GM19372 (cell line): ENCODE data around the gene CHRNB1.
A peak's percentile ranks its signal among the peaks of the same experiment; 100 is the strongest.

Source experiments
- ATAC-seq: cut with Tn5 transposase; IDR thresholded peaks from one replicate; pipeline ENCODE4 v1.9.1; 2021; ENCODE audit warnings: mild to moderate bottlenecking, low read depth, moderate library complexity; ENCODE audit not compliant: unreplicated experiment

The CHRNB1 gene

GRCh38 chr17:7414837-7415236 lies 30.0 kb upstream of the CHRNB1 start:
- no peak for ATAC-seq

DNA sequence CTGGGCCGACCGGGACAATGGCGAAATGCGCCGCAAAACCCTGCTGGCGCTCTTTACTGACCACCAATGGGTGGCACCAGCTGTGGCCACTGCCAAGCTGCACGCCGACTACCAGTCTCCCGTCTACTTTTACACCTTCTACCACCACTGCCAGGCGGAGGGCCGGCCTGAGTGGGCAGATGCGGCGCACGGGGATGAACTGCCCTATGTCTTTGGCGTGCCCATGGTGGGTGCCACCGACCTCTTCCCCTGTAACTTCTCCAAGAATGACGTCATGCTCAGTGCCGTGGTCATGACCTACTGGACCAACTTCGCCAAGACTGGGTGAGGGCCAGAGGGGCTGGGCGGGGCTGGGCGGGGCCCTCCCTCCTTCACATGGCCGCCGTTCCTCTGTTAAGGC lies 29.1 kb upstream of the CHRNB1 start:
- no peak for ATAC-seq

GRCh38 chr17:7416323-7416722 lies 28.5 kb upstream of the CHRNB1 start:
- no peak for ATAC-seq

DNA sequence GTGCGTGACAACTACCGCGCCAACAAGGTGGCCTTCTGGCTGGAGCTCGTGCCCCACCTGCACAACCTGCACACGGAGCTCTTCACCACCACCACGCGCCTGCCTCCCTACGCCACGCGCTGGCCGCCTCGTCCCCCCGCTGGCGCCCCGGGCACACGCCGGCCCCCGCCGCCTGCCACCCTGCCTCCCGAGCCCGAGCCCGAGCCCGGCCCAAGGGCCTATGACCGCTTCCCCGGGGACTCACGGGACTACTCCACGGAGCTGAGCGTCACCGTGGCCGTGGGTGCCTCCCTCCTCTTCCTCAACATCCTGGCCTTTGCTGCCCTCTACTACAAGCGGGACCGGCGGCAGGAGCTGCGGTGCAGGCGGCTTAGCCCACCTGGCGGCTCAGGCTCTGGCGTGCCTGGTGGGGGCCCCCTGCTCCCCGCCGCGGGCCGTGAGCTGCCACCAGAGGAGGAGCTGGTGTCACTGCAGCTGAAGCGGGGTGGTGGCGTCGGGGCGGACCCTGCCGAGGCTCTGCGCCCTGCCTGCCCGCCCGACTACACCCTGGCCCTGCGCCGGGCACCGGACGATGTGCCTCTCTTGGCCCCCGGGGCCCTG lies 27.7 kb upstream of the CHRNB1 start:
- ATAC-seq = no peak

DNA sequence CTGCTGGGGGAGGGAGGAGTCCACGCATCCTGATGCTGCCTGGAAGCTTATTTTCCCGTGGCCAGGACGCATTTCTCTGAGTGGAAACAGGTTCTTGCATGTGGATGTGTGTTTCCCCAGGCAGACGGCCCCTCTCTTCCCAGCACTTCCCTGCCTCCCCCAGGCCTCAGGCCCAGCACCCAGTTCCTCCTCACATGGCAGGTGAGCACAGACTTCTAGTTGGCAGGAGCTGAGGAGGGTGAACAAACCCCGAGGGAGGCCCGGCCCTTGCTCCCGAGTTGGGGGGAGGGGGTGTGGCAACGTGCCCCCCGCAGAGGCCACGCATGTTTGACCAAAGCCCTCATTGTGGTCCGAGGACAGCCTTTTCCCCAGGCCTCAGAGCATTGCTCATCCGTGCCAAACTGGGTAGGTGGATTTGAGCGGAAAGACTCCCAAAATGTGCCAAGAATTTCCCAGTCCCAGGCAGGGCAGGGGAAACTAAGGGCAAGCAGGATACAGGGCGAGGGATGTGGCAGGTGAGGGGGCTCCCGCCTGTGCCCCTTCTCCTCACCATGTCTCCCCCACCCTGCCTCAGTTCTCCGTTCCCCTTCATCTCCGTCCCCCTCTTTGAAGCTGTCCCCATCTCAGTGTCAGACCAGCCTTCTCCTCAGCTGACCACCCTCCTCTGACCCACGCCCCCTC lies 26.2 kb upstream of the CHRNB1 start:
- ATAC-seq = no peak

DNA sequence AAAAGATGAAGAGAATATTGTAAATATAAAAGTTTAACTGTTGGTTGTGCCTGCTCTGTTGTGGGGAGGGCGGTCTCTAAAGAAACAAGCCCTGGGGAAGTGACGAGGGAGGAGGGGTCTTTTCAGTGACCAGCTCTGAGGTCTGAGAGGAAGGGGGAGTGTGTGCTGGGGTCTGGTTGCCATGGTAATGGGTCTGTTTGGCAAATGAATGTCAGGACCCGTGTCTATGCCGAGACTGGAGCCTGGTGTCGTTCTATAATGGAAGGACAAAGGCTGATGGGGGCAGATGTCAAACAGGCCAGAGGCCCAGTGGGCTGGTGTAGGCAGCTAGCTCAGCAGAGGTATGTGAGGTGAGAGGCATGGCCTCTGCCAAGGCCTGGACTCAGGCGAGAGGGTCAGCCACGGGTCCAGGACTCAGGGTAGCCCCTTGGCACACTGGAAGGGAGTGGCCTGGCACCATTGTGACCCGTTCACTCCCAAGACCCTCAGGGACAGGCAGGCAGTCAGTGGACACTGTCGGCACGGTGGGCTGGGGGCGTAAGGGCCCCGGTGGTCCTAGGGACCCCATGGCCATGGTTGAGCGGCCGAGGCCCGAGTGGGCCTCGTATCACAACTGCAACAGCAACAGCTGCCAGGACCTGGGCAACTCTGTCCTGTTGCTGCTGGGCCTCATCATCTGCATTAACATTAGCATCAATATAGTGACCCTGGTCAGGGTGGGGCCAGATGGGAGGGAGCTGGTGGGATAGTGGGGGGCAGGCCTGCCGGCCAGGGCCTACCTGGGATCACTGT lies 24.8 kb upstream of the CHRNB1 start, which contains the start of gene SPEM1:
TSS of gene SPEM1 (plus strand) at position 506 of the 792 bp plus-strand sequence. CDS start at position 567, 61 bp downstream.
- ATAC-seq = no peak

DNA sequence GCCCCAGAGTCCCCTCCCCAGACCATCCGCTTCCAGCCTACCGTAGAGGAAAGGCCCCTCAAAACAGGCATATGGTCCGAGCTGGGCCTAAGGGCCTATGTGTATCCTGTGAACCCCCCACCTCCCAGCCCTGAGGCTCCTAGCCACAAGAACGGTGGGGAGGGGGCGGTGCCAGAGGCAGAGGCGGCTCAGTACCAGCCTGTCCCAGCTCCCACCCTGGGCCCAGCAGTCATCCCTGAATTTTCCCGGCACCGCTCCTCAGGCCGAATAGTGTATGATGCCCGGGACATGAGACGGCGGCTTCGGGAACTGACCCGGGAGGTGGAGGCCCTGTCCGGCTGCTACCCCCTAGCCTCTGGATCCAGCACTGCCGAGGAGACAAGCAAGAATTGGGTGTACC lies 23.7 kb upstream of the CHRNB1 start:
- ATAC-seq = no peak

- no peak for ATAC-seq
These were observed 21.2 kb upstream of the CHRNB1 start for GRCh38 chr17:7423679-7424078.

DNA sequence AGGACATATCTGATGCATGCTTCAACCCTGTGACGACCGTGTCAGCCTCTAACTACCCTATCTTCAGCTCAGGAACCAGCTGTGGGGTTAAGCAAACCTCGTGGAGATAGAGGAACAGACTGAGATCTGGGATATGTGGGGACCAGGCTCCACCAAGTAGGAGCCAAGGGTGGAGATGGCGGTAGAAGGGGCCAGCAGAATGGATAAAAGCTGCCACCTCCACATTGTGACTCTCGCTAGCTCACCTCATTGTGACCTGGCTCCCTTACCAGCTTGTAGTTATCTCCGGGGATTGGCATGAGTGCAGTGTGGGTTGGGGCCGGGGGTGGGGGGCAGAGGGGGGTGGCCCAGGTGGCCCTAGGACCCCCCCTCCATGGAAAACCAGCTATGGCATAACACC lies 19.5 kb upstream of the CHRNB1 start, which contains the start of gene SPEM2:
TSS of gene SPEM2 (plus strand) at position 301 of the 400 bp plus-strand sequence. CDS start at position 374, 73 bp downstream.
- no peak for ATAC-seq

DNA sequence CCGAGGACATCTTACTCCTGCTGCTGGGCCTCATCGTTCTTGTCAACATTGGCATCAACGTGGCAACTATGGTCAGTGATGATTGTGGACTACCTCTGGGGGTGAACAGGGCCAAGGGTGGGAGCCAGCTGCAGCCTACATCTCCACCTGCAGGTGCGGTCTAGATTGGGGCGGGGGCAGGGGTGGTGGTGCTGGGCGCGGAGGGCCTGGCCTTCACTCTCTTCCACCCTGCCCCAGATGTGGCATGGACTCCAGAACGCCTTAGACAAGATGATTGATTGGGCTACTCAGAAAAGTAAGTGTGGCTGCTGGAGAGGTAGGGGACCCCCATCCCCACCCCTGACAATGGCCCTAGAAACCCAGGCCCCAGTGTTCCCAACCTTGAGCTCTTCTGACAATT lies 19.1 kb upstream of the CHRNB1 start:
- no peak for ATAC-seq

DNA sequence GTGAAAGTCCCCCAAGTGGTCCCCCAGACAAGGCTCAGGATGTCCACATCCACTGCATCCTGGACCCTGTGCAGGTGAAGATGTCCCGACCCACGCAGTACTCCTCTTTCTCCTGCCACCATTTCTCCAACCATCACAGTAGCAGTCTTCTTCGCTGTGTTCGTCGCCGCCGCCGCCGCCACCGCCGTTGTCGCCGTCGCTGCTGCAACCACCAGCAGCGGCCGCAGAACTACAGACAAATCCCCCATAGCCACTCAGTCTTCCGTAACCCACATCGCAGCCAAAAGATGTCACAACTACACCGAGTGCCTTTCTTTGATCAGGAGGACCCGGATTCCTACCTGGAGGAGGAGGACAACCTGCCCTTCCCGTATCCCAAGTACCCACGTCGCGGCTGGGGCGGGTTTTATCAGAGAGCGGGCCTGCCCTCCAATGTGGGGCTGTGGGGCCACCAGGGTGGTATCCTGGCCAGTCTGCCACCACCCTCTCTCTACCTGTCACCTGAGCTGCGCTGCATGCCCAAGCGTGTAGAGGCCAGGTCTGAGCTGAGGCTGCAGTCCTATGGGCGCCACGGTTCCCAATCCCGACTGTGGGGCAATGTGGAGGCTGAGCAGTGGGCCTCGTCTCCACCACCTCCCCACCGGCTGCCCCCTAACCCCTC lies 18.5 kb upstream of the CHRNB1 start:
- ATAC-seq = no peak

DNA sequence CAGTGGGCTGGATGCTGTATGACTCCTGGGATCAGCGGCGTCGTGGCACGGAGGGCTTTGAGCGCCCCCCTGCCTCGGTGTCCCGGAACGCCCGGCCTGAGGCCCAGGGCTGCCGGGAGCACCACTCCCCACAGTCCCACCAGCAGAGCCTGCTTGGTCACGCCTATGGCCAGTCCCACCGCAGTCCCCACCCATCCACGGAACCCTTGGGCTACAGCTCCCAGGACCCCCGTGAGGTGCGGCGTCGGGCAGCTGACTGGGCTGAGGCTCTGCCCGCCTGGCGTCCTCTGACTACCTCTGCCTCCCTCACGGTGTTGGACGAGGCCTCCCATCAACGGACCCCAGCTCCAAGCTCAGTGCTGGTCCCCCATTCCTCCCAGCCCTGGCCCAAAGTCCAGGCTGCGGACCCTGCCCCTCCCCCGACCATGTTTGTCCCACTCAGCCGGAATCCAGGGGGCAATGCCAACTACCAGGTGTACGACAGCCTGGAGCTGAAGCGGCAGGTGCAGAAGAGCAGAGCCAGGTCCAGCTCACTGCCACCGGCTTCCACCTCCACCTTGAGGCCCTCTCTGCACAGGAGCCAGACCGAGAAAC lies 17.9 kb upstream of the CHRNB1 start:
- ATAC-seq = no peak

DNA sequence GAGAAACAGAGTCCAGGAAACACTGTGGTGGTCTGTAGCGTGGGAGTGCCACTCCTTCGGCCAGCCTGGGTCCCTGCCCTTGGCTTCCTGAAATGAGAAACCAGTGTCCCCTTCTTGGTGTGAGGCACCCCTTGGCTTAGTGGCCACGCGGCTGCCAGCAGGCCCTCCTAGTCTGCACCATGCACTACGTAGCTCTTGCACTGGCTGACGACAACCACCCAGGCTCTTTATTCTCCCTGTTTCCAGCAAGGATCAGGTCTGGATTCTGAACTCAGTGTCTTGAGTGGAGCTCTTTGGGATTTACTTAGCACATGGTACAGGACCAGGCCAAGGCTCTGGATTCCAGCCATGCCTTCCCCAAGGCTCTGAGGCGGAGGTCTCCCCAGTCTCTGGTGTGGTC lies 17.3 kb upstream of the CHRNB1 start:
- ATAC-seq = no peak

- ATAC-seq = no peak
These were observed 16.3 kb upstream of the CHRNB1 start, which contains the start of gene SPEM3 for GRCh38 chr17:7428557-7428956. TSS of gene SPEM3 (plus strand) at chr17:7428857. CDS start at chr17:7428903, 46 bp downstream.

GRCh38 chr17:7429722-7430121 lies 15.1 kb upstream of the CHRNB1 start:
- ATAC-seq = no peak

- ATAC-seq = no peak
These were observed 13.6 kb upstream of the CHRNB1 start for GRCh38 chr17:7431231-7431630.

- no peak for ATAC-seq
These were observed 12.6 kb upstream of the CHRNB1 start for GRCh38 chr17:7432296-7432695.

DNA sequence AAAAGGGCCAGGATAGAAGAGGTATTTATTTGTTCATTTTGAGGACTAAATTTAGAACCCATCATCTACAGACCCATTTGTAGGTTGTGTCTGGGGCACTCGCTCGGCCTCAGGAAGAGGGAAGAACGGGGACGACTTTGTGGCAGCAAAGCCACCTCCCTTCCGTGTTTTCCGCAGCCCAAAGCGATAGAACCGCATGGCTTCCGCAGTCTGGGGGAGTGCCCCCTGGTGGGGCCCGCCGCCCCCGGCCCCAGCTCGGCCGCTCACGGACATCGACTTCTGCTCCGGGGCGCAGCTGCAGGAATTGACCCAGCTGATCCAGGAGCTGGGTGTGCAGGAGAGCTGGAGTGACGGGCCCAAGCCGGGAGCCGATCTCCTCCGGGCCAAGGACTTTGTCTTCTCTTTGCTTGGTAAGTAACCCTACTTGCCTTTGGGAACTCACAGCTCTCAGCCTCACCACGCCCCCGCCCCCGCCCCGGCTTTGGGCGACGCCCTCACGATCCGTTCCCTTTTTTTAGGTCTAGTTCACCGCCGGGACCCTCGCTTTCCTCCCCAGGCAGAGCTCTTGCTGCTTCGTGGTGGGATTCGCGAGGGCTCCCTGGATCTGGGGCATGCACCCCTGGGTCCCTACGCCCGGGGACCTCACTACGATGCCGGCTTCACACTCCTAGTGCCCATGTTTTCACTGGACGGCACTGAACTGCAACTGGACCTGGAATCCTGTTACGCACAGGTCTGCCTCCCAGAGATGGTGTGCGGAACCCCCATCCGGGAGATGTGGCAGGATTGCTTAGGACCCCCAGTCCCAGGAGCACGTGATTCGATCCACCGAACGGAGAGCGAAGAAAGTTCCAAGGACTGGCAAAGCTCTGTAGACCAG lies 8.9 kb upstream of the CHRNB1 start:
- peak; percentile 3 for ATAC-seq

GRCh38 chr17:7436556-7437368 lies 8.1 kb upstream of the CHRNB1 start:
- ATAC-seq = no peak
